Ectodermal cell (in vitro differentiated cells): ENCODE data around the gene EMC10.

ENCODE experiments used
- H3K27ac ChIP-seq: 2 replicates; pipeline ENCODE4 v1.7.0; 2013; ENCODE audit warnings: mild to moderate bottlenecking, low read depth, low read length; ENCODE audit not compliant: insufficient read depth, poor library complexity, severe bottlenecking
- H3K27me3 ChIP-seq: 2 replicates; pipeline ENCODE4 v1.7.0; 2013; ENCODE audit warnings: mild to moderate bottlenecking, low read length; ENCODE audit not compliant: insufficient read depth, control insufficient read depth, poor library complexity, severe bottlenecking
- H3K36me3 ChIP-seq: one replicate; pipeline ENCODE4 v1.7.0; 2013; ENCODE audit warnings: low read length; ENCODE audit not compliant: control insufficient read depth, insufficient read depth
- H3K4me1 ChIP-seq: one replicate; pipeline ENCODE4 v1.7.0; 2013; ENCODE audit warnings: low read length; ENCODE audit not compliant: control insufficient read depth, insufficient read depth
- H3K4me3 ChIP-seq: 2 replicates; pipeline ENCODE4 v1.7.0; 2013; ENCODE audit warnings: low read depth, low read length, control low read depth; ENCODE audit not compliant: insufficient read depth
- H3K9me3 ChIP-seq: 2 replicates; pipeline ENCODE4 v1.7.0; 2013; ENCODE audit warnings: mild to moderate bottlenecking, low read length, moderate library complexity; ENCODE audit not compliant: control insufficient read depth
- WGBS, 2 experiments: methylation state at CpG; one replicate each; pipeline ENCODE4 v1.1.7; 2013; ENCODE audit warnings: missing lambda C conversion rate in 2 of 2; 5-methylcytosine and 5-hydroxymethylcytosine counted together

EMC10 gene

GRCh38 chr19:50507376-50507775, 31.1 kb downstream of the EMC10 start:
- peaks cover 5% of the 10 kb centered on the region for H3K4me1 ChIP-seq
- 90 to 92% methylated on average over 8 of the region's 8 CpGs for WGBS, 2 experiments
- H3K4me3 ChIP-seq, result no peak overlapping the region
- no peaks in the 10 kb centered on the region for H3K9me3 ChIP-seq
- no peaks in the 10 kb centered on the region for H3K36me3 ChIP-seq
- H3K27ac ChIP-seq, result no peak overlapping the region
- no peaks in the 10 kb centered on the region for H3K27me3 ChIP-seq

- Histone ChIP-seq H3K36me3 (no peaks in the 10 kb centered on the region), H3K4me1 (peaks cover 9% of the 10 kb centered on the region), H3K9me3 (no peaks in the 10 kb centered on the region), H3K4me3 (no peak overlapping the region), H3K27ac (no peak overlapping the region), H3K27me3 (no peaks in the 10 kb centered on the region)
- WGBS, 2 experiments, result 71 to 92% methylated on average over 3 of the region's 3 CpGs
These were observed 32.5 kb downstream of the EMC10 start for GRCh38 chr19:50508843-50509190.

DNA sequence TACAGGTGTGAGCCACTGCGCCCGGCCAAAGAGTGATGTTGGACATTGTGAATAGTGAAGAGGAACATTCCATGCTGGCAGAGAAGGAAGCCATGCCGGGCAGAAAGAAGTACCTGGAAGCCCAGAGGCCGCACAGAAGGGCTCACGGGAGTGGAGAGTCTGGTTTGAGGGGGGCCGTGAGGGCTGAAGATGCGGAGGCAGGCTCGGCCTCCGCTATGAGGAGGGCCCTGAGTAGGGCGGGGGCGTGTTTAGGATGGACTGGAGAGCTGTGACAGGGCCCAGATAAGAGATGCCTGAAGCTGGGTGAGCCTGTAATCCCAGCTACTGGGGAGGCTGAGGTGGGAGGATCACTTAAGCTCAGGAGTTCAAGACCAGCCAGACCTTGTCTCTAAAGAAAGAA, 33.1 kb downstream of the EMC10 start:
- WGBS, 2 experiments, result 87 to 90% methylated on average over 11 of the region's 11 CpGs
- Histone ChIP-seq H3K4me3 (no peak overlapping the region), H3K36me3 (no peaks in the 10 kb centered on the region), H3K27me3 (no peaks in the 10 kb centered on the region), H3K27ac (no peak overlapping the region), H3K4me1 (peaks cover 14% of the 10 kb centered on the region), H3K9me3 (no peaks in the 10 kb centered on the region)

GRCh38 chr19:50510121-50510670, 33.9 kb downstream of the EMC10 start:
- H3K4me3 ChIP-seq, result peak overlapping the region; percentile 47
- no peaks in the 10 kb centered on the region for H3K27me3 ChIP-seq
- H3K9me3 ChIP-seq, result no peaks in the 10 kb centered on the region
- H3K36me3 ChIP-seq, result no peaks in the 10 kb centered on the region
- peak overlapping the region; percentile 88 for H3K27ac ChIP-seq
- 64 to 66% methylated on average over 26 of the region's 26 CpGs for WGBS, 2 experiments
- peaks cover 17% of the 10 kb centered on the region for H3K4me1 ChIP-seq

DNA sequence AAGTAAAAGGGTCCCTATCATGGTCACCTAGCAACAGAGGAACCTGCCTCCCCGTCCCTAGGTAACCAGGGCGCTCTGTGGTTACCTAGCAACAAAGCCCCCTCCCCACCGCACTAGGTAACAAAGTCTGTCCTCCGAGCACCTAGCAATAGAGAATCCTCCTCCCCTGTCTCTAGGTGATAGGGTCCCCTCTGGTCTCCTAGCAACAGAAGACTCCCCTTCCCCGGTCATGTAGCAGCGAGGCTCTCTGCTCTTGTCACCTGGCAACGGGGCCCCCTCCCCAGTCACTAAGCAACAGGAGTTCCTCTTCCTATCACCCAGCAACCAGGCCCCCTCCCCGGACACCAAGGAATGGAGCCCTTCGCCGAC, 34.4 kb downstream of the EMC10 start:
- Histone ChIP-seq H3K4me1 (peaks cover 17% of the 10 kb centered on the region), H3K4me3 (peak overlapping the region; percentile 47), H3K36me3 (no peaks in the 10 kb centered on the region), H3K27me3 (no peaks in the 10 kb centered on the region), H3K27ac (peak overlapping the region; percentile 88), H3K9me3 (no peaks in the 10 kb centered on the region)
- 20 to 21% methylated on average over 10 of the region's 10 CpGs for WGBS, 2 experiments

GRCh38 chr19:50511069-50511822, 34.9 kb downstream of the EMC10 start, which contains the start of gene JOSD2:
Gene JOSD2 (minus strand): TSS chr19:50511191. CDS start chr19:50510431, 760 bp downstream.
- Histone ChIP-seq H3K9me3 (no peaks in the 10 kb centered on the region), H3K4me1 (peaks cover 17% of the 10 kb centered on the region), H3K27me3 (no peaks in the 10 kb centered on the region), H3K27ac (peak within 1 kb of the TSS; percentile 88), H3K36me3 (no peaks in the 10 kb centered on the region), H3K4me3 (peak within 1 kb of the TSS; percentile 47)
- 21 to 24% methylated on average over 69 of the region's 69 CpGs for WGBS, 2 experiments

- H3K36me3 ChIP-seq, result peaks cover 3% of the 10 kb centered on the region
- peaks cover 17% of the 10 kb centered on the region for H3K4me1 ChIP-seq
- H3K9me3 ChIP-seq, result no peaks in the 10 kb centered on the region
- no peak overlapping the region for H3K27ac ChIP-seq
- WGBS, 2 experiments, result 94% methylated on average over 36 of the region's 36 CpGs
- H3K27me3 ChIP-seq, result no peaks in the 10 kb centered on the region
- H3K4me3 ChIP-seq, result no peak overlapping the region
These were observed 36.0 kb downstream of the EMC10 start for GRCh38 chr19:50512112-50512998.

DNA sequence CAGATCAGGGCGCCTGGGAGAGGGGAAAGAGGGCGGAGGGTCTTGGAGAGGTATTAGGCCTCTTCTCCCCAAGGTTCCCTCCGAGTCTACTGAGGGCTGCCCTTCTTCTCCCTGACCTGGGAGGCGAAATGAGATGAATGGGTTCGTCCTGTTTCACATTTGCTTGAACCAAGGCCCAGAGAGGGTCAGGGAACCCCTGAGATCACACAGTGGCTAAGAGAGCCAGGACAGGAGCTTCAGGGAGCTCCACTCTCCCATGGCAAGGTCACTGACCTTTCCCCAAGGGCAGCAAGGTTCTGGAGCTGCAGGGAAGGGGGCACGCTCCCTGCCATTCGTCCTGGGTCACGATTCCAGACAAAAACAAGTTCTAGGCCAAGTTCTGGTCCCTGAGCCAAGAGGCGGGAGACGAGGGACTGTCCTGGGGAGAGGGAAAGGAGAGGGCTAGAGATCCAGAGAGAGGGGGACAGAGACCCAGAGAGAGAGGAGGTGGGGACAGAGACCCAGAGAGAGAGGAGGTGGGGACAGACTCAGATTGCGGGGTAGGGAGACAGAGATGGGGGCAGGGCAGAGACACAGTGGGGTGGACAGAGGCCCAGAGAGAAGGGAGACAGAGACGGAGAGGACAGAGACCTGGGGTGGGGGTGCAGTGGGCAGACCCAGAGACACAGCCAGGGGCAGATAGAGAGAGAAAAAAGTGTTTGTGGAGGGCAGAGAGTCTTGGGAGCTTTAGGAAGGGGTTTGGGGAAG, 36.9 kb downstream of the EMC10 start:
- H3K4me3 ChIP-seq, result no peak overlapping the region
- H3K36me3 ChIP-seq, result peaks cover 4% of the 10 kb centered on the region
- 83 to 88% methylated on average over 12 of the region's 12 CpGs for WGBS, 2 experiments
- H3K9me3 ChIP-seq, result no peaks in the 10 kb centered on the region
- no peak overlapping the region for H3K27ac ChIP-seq
- H3K4me1 ChIP-seq, result peaks cover 17% of the 10 kb centered on the region
- H3K27me3 ChIP-seq, result no peaks in the 10 kb centered on the region

GRCh38 chr19:50513746-50514345, 37.5 kb downstream of the EMC10 start, which contains the start of gene ASPDH:
Gene ASPDH (minus strand): TSS chr19:50513913. CDS start chr19:50513823, 90 bp downstream.
- peak within 1 kb of the TSS; percentile 16 for H3K27ac ChIP-seq
- H3K4me3 ChIP-seq, result no peak within 1 kb of the TSS
- 74 to 76% methylated on average over 22 of the region's 22 CpGs for whole genome bisulfite sequencing, 2 experiments

More at GRCh38 chr19:50513746-50514345, 37.5 kb downstream of the EMC10 start, which contains the start of gene ASPDH:
- no peaks in the 10 kb centered on the region for H3K27me3 ChIP-seq
- H3K9me3 ChIP-seq, result no peaks in the 10 kb centered on the region
- H3K36me3 ChIP-seq, result peaks cover 11% of the 10 kb centered on the region
- peaks cover 17% of the 10 kb centered on the region for H3K4me1 ChIP-seq
